ENCODE results near the gene EXOC3L1.

EXOC3L1 gene

DNA sequence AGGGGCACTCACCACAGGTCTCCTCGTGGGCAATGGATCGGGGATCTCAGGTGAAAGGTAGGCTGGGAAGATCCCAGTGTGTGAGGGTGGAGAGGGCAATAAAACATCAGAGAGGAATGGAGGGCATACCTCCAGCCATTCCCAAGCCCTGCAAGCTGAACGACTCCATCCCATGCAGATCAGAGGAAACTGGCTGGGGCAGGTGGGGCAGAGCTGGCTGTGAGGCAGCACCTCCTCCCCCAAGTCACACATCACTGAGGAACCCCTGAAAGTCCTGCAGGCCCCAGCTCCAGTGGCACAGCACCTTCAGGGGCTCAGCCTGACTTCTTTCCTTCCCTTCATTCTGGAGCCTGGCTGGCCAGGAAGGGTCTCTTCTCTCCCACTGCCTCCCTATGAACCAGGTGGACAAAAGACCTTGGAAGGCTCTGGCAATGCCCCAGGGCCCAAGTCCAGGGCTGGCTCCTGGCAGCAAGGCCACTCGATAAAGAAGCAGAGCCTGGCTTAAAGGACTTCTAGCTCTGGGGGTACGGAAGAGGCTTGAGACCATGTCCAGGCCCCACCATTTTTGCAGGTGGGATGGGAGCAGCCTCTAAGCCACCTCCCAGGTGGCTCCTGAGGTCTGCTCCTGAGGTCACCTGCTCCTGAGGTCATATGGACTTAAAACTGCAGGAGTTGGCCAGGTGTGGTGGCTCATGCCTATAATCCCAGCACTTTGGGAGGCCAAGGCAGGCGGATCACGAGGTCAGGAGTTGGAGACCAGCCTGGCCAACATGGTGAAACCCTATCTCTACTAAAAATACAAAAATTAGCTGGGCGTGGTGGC is 23.5 kb upstream of the EXOC3L1 start:
- no peak for DNase-seq

DNA sequence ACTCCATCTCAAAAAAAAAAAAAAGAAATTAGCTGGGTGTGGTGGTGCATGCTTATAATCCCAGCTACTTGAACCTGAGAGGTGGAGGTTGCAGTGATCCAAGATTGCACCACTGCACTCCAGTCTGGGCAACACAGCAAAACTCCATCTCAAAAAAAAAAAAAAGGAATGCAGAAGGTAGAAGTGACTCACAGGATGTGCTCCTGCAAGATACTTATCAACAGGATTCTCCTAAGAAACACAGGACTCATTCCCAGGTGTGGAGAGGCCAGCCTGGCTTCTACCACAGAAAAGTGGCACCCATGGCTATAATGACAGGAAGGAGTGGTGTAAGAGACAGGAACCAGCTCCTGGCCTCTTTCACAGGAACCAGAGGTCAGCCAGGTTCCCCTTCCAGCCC is 22.8 kb upstream of the EXOC3L1 start:
- DNase-seq = no peak

DNA sequence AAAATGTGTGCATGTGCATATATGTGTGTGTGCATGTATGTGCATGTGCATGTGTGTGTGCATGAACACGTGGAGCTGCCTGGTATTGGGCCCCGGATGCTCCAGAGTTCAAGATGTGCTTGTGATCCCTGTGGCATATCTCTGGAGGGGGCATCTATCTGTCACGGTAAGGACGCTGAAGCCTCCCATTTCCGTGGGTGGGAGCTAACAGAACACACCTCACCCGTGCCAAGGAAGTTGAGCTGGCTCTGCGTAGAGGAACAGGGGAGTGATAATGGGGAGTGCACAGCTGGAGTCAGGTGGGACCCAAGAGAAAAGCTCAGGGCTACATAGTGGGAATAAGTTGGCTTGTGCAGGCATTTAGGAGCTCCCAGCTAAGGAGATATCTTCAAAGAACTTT is 21.7 kb upstream of the EXOC3L1 start:
- DNase-seq = no peak

DNA sequence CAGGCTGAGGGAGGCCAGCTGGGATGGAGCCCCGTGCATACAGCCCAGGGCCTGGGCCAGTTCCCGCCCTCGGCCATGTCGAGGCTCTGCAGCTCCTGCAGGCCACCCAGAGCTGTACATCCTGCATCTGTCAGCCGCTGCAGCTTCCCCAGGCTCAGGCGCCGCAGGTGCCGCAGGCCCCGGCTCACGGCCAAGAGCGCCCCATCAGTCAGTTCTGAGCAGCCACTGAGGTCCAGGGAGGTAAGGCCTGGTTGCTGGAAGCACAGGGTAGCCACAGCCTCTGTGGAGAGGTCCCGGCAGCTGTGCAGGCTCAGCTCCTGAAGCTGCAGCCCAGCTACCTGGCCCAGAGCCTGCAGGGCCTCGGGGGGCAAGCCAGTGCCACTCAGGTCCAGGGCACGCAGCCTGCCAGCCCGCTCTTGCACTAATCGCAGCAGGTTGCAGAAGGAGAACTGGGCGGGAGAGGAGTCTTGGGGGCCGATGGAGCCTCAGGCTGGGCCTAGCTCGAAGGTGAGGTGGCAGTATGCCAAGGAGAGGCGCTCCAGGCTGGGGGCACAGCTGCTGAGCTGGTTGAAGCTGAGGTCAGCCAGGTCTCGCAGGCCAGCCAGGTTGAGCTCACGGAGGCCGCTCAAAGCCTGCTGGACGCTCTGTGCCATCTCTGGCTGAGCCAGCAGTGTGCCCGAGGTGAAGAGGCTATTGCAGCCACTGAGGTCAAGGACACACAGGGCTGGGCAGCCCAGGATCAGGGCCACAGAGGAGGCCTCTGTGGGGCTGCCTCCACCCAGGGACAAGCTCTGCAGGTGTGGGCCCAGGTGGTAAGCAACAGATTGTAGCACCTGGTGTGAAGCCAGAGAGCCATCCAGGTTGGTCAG is 20.4 kb upstream of the EXOC3L1 start:
- DNase-seq = no peak

DNA sequence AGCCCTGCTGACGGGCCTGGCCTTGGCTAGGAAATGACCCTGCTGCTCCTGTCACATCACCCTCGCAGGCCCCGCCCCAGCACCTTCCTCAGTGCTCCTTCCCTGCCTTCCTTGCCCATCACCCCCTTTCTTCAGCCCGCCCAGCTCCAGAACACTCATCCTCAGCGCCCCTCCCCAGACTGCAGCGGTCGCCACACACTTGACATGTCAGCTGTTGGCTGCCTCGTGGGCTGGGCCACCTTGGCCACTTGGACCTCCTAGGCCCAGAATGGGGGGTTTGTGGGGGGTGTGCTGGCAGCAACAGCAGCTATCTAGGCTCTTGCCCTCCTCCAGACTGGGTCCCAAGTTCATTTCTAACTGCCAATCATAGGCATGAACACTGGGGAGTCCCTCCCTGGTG is 19.6 kb upstream of the EXOC3L1 start:
- no peak for DNase-seq

DNA sequence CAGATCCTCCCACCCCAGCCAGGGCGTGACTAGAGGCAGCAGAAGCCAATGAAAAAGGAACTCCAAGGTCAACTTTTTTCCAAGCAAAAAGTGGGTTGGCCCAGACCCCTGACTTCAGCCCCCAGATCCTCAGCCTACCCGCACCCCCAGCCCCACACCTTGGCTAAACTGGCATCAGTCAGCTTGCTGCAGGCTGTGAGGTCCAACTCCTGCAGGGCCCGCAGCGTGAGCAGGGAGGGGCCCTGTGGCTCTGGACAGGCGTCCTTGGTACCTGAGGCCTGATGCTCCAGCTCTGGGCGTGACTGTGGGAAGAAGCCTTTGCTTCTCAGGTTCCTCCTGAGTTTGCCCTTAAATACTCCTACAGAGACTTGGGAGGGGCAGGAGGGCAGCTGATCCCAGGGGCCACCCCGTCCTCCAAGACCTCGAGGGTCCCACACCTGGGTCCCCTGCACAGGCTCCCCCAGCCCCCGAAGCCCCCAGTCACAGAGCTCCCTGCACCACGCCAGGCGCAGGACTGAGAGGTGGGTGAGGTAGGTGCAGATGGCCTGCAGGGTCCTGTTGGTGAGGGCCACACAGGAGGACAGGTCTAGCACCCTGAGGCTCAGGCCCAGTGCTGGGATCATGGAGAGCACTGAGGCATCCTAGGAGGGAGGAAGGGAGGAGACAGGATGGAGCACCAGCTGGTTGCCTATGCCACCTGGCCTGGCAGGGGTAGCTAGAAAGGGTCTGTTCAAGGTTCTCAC is 18.4 kb upstream of the EXOC3L1 start:
- DNase-seq = no peak

DNA sequence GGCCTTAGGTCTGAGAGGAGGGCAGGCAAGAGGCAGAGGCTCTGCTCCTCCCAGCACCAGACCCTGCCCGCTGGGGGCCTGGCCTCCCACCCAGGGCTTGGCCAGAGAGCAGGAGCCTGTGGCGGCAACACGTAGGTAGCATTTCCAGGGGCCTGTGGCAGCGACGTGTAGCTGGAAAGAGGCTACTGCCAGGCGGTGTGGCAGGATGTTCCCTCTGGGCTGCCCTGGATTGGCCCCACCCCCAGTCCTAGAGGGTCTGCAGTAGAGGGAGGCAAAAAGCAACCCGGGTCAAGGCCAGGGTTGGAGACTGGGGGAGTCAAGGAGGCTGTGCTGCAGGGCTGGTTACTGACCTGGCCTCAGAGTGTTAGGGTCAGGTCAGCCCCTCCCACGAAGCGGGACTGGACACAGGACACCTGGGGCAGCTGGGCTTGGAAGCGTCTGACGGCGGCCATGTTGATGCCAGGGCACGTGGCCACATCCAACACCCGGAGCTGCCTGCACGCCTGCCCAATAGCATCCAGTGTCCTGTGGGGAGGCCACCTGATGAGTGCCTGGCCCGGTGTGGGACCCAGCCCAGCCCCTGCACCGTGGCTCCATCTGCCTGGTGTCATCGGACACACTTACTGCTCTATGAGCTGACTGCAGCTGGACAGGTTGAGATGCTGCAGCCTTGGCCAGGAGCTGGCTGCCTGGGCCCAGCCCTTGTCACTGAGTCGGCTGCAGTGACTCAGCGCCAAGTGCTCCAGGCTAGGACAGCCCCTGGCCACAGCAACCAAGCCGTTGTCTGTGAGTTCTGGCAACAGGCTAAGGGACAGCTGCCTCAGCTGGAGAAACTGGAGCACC is 17.5 kb upstream of the EXOC3L1 start:
- no peak for DNase-seq

DNA sequence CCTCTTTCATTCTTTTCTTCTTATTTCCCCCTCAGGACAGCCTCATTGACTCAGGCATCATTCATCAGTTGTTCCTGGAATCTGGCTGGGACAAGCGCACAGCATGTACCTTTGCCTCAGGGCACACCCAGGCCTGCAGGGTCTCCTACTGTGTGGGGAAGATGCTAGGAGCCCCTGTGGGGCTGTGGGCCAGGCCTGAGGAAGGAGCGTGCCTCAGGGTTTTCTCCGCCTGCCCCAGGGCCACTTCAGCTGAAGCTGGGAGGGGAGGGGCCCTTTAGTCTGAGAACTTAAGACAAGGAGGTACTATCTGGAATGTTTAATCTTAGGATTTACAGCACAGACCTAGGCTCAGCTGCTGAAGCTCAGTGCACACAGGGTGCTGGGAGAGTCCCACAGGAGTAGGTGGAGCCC is 16.9 kb upstream of the EXOC3L1 start:
- DNase-seq = no peak

DNA sequence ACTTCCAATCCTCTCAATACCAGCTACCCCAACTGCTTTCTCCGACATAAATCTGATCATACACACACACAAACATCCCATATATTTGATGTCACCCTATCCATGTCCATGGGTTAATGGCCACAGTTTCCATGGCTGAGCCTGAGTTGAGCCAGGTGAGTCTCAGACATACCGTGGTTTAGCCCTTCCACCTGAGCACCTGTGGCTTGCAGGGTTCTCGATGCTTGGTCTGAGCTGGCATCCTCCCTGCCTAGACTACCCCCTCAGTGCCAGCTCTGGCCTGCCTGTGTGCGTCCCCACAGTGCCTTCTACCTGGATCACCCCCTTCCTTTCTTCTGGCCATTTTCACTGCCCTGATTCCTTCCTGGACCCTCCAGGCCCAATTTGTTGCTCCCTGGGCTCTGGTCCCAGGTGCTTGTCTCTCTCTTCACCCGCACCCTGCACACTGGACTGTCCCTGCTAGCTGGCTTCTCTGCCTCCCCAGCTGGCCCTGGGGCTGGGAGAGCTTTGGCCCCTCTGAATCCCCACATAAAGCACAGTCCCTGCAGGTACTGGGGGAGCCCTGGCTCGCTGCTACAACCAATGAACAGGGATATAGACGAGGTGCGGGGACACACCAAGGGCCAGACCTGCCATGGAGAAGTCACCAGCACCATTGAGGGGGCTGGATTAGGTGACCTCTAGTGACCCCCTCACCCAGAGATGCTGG is 16.3 kb upstream of the EXOC3L1 start:
- no peak for DNase-seq

DNA sequence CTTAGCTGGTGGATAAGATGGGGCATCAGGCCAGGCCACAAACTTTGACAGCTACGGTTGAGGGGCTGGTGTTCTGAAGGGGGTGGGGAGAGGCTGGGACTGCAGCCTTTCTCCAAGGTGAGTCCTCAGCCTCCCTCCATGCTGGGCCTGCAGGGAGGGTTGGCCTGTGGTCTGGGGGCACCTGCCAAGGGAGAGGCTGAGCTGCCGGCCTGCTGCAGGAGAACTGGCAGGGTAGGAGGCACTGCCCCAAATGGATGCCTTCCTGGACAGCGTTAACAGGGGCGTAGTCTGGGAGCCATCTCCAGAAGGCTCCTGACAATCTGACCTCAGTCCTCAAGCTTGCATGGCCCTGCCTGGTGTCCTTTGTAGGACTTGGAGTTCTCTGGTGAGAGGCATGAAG is 14.1 kb upstream of the EXOC3L1 start:
- no peak for DNase-seq

DNA sequence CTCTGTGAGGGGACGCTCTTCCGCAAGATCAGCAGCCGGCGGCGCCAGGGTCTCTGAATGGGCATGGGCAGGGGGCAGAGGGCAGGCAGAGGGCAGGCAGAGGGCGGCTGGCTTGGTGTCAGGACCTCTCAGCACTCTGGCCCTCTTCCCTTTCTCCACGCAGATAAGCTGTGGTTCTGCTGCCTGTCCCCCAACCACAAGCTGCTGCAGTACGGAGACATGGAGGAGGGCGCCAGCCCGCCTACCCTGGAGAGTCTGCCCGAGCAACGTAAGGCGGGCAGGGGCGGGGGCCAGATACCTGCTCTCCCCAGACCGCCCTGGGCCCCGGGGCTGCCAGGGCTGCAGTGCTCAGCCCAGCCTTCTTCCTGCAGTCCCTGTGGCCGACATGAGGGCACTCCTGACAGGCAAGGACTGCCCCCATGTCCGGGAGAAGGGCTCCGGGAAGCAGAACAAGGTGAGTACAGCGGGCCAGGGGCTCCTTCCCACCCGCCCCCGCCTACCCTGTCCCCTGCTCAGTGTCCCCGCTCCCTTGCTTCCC is 13.1 kb upstream of the EXOC3L1 start:
- DNase-seq = no peak

DNA sequence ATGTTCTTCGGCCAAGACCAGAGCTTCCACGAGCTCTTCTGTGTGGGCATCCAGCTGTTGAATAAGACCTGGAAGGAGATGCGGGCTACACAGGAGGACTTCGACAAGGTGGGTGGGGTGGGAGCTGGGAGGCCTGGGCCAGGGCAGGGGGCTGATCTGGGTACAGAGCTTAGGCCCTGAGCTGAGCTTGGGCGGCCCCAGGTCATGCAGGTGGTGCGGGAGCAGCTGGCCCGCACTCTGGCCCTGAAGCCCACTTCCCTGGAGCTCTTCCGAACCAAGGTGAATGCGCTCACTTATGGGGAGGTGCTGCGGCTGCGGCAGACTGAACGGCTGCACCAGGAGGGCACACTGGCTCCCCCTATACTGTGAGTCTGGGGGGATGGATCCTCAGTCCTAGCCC is 12.5 kb upstream of the EXOC3L1 start:
- DNase-seq = no peak

DNA sequence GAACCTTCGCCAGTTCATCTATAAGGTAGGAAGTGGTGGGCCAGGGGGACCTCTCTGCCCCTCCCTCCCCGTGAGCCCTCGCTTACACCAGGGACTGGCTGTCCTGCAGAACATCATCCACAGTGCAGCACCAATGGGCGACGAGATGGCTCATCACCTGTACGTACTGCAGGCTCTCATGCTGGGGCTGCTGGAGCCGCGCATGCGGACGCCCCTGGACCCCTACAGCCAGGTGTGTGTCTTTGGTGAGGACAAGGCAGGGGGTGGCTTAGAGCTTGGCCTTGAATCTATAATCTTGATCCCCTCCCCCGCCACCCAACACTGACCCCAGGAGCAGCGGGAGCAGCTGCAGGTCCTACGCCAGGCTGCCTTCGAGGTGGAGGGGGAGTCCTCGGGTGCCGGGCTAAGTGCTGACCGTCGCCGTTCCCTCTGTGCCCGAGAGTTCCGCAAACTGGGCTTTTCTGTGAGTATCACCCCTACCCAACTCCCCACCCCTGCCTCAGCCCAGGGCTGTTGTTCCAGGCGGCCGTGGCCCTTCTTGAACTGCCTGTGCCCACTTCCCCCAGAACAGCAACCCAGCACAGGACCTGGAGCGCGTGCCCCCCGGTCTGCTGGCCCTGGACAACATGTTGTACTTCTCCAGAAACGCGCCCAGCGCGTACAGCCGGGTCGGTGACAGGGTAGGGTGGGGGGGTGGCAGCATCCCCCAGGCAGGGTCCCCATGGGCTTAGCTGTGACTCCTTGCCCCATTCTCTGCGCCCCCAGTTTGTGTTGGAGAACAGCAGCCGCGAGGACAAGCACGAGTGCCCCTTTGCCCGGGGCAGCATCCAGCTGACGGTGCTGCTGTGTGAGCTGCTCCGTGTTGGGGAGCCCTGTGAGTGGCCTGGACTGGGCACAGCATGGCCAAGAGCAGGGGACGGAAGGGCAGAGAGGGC is 11.7 kb upstream of the EXOC3L1 start:
- DNase-seq = no peak

DNA sequence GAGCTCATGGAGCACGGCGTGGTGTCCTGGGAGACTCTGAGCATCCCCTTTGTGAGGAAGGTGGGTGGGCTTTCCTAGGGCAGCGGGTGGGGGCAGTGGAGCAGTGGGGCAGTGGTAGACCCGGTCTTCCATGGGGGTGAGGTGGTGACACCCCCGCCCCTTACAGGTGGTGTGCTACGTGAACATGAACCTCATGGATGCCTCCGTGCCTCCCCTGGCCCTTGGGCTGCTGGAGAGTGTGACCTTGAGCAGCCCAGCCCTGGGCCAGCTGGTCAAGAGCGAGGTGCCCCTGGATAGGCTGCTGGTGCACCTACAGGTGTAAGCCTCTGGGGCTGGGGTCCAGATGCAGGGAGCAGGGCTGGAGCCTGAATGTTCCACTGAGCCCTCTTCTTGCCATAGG is 10.6 kb upstream of the EXOC3L1 start:
- DNase-seq = no peak

DNA sequence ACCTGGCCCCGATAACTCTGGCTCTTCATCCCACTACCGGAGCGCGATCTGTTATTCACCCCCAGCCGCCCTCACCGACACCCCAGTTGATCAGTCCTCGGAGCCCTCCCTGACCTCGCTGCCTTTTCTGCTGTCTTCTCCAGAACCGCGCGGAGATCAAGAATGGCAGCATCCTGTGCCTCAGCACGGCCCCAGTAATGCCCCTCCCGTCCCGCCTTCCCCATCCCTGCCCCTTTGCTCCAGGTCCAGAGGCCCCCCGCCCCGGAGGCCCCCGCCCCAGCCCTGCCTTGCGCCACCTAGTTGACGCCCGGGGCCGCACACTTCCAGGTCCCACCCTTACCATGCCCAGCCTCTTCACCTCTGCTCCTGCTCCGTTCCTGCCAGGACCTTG is 9.9 kb upstream of the EXOC3L1 start:
- DNase-seq = no peak

DNA sequence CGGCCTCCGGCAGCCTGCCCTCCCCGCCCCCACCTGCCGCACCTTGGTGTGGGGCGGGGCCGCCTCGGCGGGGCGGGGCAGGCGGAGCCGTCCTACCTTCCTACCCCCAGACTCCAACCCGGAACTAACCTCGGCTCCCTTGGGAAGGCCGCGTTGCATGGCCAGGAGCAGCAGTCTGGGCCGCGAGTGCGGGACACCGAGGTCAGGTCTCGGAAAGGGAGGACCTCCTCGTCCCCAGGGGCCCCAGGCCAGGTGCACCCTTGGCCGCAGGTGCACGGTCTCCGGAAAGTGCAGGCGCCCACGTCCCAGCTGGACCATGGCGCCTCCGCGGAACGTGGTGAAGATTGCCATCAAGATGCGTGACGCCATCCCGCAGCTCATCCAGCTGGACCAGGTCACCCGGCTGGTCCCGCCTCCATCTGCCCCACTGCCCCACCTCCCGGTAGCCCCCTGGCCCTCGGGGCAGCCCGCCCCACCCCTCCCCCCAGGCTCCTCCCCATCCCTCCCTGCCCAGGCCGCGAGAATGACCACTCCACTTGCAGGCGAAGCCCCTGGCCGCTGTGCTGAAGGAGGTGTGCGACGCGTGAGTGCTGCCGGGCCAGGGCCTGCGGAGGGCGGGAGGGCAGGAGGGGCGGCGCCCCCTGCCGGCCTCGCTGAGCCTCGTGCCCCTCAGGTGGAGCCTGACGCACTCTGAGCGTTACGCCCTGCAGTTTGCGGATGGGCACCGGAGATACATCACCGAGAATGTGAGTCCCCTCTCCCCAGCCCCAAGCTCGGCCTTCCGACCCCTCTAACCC is 9.3 kb upstream of the EXOC3L1 start, which contains the start of gene ELMO3:
TSS of gene ELMO3 (plus strand) at position 121 of the 797 bp plus-strand sequence. CDS start at position 317, 196 bp downstream.
- no peak for DNase-seq

DNA sequence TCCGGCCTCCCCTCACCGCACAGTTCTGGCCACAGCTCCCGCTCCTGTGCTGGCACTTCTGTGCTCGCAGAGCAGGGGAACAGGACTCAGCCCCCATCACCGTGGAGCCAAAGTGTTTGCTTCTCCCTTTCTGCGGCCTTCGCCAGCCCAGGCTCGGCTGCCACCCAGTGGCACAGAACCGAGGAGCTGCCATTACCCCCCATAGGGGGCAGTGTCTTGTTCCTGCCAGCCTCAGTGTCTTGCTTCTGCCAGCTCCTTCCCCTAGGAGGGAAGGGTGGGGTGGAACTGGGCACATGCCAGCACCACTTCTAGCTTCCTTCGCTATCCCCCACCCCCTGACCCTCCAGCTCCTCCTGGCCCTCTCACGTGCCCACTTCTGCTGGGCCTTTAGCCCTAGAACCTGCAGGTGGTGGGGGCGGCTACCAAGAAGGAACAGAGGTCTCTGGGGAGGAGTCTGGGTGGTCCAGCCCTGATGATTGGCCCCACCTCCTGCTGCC is 8.3 kb upstream of the EXOC3L1 start:
- DNase-seq = no peak

DNA sequence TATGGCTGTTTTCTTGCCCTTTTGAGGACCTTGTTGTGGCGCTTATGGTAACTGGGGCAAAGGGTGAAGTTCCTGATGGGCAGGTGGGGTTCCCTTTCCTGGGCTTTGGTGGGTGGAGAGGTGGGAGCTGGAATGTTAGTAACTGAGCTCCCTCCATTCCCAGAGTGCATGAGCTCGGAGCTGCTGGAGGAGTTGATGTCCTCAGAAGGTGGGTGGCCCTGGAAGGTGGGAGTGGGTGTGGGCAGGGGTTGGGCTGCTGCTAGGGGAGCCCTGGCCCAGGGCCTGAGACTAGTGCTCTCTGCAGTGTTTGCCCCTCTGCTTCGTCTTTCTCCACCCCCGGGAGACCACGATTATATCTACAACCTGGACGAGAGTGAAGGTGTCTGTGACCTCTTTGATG is 7.8 kb upstream of the EXOC3L1 start:
- no peak for DNase-seq

DNA sequence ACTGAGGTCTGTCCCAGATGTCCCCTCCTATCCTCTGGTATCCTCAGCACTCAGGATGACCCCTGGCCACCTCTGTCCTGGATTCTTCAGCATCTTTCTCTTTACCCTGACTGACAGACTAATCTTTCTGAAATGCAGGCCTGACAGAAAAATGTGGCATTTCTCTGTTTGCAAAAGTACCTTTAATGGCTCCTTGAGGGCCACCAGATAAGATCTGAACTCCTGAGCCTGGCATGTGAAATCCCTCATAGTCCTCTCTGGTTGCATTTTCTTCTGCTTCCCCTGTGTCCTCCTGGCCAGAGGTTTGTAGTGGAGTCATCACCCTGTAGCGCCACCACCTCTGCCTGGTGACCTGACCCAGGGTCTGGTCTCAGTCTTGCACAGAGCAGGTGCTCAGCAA is 6.9 kb upstream of the EXOC3L1 start:
- DNase-seq = no peak
